KBM-7 (cell line): ENCODE measurements around the gene SPTBN1.

ENCODE experiments used
- DNase-seq: peaks from one replicate; pipeline ENCODE4 v3.0.0-alpha.2; 2015
- in situ Hi-C: fragments of 300-500 bp; cut with MboI; formaldehyde crosslinking; loops from 2 replicates; pipeline ENCODE4 v1.14.3; 2020; ENCODE audit warnings: low sequenced_read_pairs, low pct_unique_long_range_greater_than_20kb, mixed read lengths

Gene SPTBN1

DNA sequence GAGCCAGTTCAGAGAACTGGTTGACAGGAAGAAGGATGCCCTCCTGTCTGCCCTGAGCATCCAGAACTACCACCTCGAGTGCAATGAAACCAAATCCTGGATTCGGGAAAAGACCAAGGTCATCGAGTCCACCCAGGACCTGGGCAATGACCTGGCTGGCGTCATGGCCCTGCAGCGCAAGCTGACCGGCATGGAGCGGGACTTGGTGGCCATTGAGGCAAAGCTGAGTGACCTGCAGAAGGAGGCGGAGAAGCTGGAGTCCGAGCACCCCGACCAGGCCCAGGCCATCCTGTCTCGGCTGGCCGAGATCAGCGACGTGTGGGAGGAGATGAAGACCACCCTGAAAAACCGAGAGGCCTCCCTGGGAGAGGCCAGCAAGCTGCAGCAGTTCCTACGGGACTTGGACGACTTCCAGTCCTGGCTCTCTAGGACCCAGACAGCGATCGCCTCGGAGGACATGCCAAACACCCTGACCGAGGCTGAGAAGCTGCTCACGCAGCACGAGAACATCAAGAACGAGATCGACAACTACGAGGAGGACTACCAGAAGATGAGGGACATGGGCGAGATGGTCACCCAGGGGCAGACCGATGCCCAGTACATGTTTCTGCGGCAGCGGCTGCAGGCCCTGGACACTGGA, 174.9 kb downstream of the SPTBN1 start:
- in situ Hi-C loops = no loop called here
- DNase-seq = no peak

- DNase-seq = no peak
- in situ Hi-C loops = no loop called here
Measured at GRCh38 chr2:54631755-54632154, 175.6 kb downstream of the SPTBN1 start.

DNA sequence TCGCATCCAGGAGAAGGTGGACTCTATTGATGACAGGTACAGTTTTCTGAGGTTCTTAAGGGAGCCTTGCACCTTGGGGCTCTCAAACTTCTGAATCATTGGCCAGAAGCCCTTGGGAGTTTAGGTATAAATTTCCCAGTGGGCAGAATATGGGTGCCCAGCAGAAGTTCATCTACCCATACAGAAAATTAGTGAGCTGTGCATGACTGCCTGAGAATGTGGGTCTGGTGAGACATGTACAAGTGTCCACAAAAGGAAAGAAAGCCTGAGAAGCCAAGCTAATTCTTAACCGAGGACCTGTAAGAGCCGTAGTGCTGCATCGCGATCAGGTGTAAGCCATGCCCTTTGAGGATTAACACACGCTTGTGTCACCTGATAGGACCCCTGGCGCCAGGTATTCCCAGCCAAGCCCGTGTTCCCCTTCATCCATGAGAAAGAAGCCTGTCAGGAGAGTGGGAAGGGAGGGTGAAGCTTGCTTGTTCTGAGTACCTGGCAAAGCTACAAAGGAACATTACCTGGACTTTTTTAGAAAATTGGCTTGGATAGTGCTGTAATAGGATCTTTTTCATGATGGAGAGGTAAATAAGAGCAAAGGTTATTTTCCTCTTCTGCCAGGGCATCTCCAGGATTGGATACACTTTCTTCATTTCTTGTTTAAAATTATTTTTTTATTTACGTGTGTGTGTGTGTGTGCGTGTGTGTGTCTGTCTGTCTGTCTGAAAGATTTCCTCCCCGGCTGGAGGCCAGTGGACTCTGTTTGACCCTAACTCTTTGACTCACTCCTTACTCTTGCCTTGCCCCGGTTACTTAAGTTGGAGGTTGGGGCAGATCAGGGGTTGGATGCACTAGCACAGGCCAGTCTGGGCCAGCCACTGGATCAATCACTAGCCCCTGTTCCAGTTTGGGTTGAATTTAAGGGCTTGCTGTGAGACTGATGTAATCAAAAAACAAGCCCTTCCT, 176.9 kb downstream of the SPTBN1 start:
- DNase-seq = no peak
- in situ Hi-C loops = no loop called here

GRCh38 chr2:54634021-54634420, 177.9 kb downstream of the SPTBN1 start:
- DNase-seq = no peak
- in situ Hi-C loops = no loop called here

- in situ Hi-C loops = no loop called here
- no peak for DNase-seq
Measured at GRCh38 chr2:54634564-54635511, 178.7 kb downstream of the SPTBN1 start.

- in situ Hi-C loops = no loop called here
- no peak for DNase-seq
Measured at GRCh38 chr2:54635554-54636152, 179.5 kb downstream of the SPTBN1 start.

DNA sequence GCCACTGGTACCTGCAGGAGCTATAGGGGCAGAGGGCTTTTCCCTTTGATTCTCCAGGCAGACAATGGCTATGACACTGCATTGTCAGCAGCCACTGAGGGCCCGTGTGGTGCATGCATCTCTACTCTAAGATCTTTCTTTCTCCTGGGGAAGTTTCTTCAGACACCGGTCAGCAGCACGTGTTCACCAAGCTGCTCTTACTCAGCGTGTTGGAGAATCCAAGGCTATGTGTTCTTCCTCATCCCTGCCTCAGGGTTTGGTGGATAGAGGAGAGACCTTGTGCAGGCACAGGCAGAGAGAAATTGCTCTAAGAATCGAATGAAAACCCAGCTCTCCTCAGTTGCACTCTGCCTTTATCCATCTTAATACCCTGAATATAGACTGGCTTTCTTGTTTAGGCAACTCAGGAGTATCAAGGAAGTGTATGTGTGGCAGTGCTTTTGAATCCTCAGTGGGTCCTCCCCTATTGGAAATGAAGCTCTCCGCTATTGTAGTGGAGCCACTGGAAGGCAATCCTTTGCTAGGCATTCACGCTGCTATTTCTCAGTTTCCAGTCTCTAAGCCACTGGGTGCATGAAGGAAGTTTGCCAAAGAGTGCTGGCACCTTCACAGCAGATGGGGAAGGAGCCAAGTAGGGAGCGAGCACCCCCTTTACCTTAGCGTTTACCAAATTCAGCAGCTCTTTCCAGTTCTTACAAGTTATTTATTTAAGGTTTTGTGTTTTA, 180.4 kb downstream of the SPTBN1 start:
- in situ Hi-C loops = no loop called here

DNA sequence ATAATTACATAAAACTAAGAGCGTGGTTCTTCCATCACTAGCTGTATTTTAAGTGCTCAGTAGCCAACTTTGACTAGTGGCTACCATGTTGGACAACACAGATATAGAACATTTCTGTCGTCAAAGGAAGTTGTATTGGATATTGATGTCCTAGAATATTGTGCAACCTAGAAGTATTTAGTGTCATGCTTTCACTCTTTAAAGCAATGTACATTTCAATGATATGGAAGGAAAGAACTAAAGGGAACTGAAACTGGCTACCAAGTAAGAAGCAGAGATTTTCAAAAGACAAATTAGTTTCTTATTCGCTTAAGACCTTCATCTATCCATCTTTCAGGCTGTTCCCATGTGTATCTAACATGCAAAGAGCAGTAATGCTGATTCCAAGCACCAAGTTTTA, 182.0 kb downstream of the SPTBN1 start:
- in situ Hi-C loops = no loop called here
- no peak for DNase-seq

More for the DNA sequence above, 180.4 kb downstream of the SPTBN1 start:
- DNase-seq = no peak

DNA sequence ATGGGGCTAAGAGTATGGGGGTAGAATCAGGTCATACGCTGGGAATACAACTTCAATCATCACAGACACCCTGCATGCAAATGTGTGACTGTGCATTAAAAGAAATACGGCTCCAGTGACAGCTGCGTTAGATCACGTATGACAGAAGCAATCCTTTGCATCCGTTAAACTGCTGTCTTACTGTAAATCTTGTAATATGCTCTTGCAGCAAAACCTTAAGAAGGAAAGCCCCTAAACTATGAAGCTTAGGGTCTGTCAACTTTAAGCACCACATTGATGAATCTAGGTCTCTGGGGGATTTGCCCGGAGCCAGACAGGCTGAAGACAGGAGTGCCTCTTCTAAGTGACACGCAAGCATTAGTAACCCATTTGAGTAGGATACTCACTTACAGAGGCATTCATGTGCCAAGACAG, 182.7 kb downstream of the SPTBN1 start:
- in situ Hi-C loops = no loop called here
- DNase-seq = no peak

DNA sequence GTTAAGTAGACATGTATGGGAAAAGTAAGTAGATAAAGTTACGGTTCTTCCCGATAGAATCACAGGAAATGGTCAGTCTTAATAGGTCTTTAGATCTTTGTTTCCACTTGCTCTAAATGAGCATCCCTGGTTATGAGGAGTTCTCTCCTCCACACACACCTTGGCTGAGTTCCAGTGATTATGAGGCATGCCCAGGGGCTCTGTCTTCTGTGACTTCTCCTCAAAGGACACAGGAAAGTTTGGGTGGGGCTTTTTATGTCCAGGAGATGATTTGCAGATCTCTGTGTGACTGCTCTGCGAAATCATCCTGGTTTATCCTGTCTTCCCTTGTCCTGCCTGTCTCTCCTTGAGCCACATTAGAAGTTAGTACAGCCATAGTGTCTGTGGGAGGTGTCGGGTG, 183.5 kb downstream of the SPTBN1 start:
- no peak for DNase-seq
- in situ Hi-C loops = no loop called here

GRCh38 chr2:54640834-54641540, 184.9 kb downstream of the SPTBN1 start:
- DNase-seq = no peak
- in situ Hi-C loops = no loop called here

- DNase-seq = no peak
- in situ Hi-C loops = no loop called here
Measured at GRCh38 chr2:54641988-54642387, 185.9 kb downstream of the SPTBN1 start.

DNA sequence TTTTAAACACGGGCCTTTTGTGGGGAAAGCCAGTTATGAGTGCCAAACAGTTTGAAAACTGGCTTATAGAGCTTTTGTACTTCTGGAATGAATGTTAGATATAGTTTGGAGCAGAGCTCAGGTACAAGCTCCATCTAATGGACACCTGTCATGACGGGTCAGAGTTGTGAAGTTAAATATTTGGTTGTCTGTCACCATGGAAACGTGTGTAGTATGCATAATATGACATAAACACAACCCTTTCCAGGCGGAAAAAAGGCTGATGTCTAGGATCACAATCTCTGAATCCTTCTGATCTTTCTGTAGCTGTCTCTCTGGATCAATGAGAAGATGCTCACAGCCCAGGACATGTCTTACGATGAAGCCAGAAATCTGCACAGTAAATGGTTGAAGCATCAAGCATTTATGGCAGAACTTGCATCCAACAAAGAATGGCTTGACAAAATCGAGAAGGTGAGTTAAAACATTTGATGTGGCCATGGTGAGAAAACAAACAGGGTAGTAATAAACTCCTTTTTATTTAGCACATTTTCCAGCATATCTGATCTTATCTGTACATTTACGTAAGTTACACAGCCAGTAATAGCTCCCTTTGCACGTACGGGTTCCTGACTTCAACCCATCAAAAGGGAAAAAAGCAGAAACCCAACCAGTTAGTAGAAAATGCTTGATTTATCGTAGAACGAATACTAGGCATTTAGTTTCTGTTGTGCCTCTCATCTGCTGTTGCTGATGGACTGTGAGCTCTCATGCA, 186.7 kb downstream of the SPTBN1 start:
- no peak for DNase-seq
- in situ Hi-C loops = no loop called here

DNA sequence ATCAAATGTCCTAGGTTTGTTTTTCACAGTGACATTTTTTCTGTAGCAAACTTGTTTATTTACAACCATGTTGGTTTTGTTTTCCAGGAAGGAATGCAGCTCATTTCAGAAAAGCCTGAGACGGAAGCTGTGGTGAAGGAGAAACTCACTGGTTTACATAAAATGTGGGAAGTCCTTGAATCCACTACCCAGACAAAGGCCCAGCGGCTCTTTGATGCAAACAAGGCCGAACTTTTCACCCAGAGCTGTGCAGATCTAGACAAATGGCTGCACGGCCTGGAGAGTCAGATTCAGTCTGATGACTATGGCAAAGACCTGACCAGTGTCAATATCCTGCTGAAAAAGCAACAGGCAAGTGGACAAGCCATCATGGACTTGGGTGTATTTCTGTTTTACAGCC, 188.1 kb downstream of the SPTBN1 start:
- in situ Hi-C loops = no loop called here
- no peak for DNase-seq

DNA sequence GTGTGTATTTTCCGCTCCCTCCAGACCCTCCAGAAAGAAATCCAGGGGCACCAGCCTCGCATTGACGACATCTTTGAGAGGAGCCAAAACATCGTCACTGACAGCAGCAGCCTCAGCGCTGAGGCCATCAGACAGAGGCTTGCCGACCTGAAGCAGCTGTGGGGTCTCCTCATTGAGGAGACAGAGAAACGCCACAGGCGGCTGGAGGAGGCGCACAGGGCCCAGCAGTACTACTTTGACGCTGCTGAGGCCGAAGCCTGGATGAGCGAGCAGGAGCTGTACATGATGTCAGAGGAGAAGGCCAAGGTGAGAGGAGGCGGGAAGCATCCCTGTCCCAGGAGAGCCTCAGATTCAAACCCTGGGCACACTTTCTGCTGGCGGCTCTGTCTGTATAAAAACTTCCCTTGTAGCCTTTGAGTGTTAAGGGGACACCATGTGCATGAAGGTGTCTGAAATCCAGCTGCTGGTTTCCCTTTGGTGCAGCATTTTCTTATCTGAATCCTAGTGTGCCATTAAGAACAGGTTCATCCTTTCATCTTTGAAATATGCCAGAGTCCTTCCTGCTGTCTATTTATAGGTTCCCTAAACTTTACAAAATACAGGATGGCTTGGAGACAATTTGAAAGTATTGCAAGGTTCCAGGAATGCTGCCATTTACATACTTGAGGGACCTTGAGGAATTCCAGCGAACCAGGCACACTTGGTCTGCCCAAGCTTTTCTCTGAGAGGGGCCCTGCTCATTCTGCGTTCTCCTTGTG, 190.2 kb downstream of the SPTBN1 start:
- in situ Hi-C loops = no loop called here

DNA sequence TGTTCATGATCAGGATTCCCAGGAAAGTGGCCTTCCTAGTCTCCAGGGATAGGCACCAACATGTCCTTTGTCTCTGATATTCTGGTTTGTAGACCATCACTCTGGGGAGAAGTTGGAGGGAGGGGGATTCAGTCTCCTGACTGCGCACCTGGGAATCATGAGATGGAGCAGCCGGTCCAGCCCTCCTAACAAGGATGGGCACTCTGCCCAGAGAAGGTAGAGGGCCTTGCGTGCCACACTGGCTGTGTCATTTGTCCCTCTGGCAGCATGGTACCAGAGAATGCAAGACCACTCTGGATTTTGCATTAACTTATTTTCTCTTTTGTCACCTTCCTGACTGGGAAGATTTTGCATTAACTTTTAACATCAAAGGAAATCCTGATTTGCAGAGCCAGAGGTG, 192.1 kb downstream of the SPTBN1 start:
- in situ Hi-C loops = no loop called here
- DNase-seq = no peak

More for the DNA sequence above, 190.2 kb downstream of the SPTBN1 start:
- no peak for DNase-seq

GRCh38 chr2:54649191-54649590, 193.1 kb downstream of the SPTBN1 start:
- no peak for DNase-seq
- in situ Hi-C loops = no loop called here
